GM23338 (cell line): ENCODE measurements around the gene EGR1.

ENCODE experiments used
- EZH2 ChIP-seq: fragments of 200-600 bp; sonication (generic); IDR thresholded peaks from one replicate; pipeline ENCODE4 v1.8.0; 2017; ENCODE audit warnings: antibody characterized with exemption, mild to moderate bottlenecking, low read depth; ENCODE audit not compliant: unreplicated experiment
- EZH2phosphoT487 ChIP-seq: fragments of 200-600 bp; sonication (generic); IDR thresholded peaks from one replicate; pipeline ENCODE4 v1.8.1; 2018; ENCODE audit warnings: antibody characterized with exemption; ENCODE audit not compliant: unreplicated experiment
- JUNB ChIP-seq: IDR thresholded peaks from one replicate; pipeline ENCODE4 v1.6.1; 2016; ENCODE audit warnings: antibody characterized with exemption; ENCODE audit not compliant: unreplicated experiment
- POLR2AphosphoS5 ChIP-seq: IDR thresholded peaks from 2 replicates; pipeline ENCODE4 v1.6.1; 2016; ENCODE audit warnings: antibody characterized with exemption, low read depth
- REST ChIP-seq: IDR thresholded peaks from one replicate; pipeline ENCODE4 v1.6.1; 2018; ENCODE audit warnings: antibody characterized with exemption; ENCODE audit not compliant: unreplicated experiment
- TF ChIP-seq, protein P1 (sequence below), 2 experiments: fragments of 200-600 bp in 1 of 2; sonication (generic) in 1 of 2; conservative IDR thresholded peaks; 2 replicates each; pipeline versions ENCODE4 v1.5.1 to v1.6.1; 2016 to 2017; ENCODE audit warnings: antibody characterized with exemption in 2 of 2, low read depth in 2 of 2, mild to moderate bottlenecking in 2 of 2, moderate library complexity in 1 of 2
- TF ChIP-seq, protein P2 (sequence below): IDR thresholded peaks from 2 replicates; pipeline ENCODE4 v1.6.1; 2016; ENCODE audit warnings: antibody characterized with exemption

- TF ChIP-seq JUNB = no peak
- TF ChIP-seq, protein P1, sequence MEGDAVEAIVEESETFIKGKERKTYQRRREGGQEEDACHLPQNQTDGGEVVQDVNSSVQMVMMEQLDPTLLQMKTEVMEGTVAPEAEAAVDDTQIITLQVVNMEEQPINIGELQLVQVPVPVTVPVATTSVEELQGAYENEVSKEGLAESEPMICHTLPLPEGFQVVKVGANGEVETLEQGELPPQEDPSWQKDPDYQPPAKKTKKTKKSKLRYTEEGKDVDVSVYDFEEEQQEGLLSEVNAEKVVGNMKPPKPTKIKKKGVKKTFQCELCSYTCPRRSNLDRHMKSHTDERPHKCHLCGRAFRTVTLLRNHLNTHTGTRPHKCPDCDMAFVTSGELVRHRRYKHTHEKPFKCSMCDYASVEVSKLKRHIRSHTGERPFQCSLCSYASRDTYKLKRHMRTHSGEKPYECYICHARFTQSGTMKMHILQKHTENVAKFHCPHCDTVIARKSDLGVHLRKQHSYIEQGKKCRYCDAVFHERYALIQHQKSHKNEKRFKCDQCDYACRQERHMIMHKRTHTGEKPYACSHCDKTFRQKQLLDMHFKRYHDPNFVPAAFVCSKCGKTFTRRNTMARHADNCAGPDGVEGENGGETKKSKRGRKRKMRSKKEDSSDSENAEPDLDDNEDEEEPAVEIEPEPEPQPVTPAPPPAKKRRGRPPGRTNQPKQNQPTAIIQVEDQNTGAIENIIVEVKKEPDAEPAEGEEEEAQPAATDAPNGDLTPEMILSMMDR (conservative IDR thresholded peaks at IDR 0.05; ENCODE audit: low read depth in 2 of 2) = no peak
- TF ChIP-seq REST = no peak
- TF ChIP-seq POLR2AphosphoS5 = no peak
- TF ChIP-seq EZH2phosphoT487 = no peak
- no peak for TF ChIP-seq EZH2
- TF ChIP-seq, protein P2, sequence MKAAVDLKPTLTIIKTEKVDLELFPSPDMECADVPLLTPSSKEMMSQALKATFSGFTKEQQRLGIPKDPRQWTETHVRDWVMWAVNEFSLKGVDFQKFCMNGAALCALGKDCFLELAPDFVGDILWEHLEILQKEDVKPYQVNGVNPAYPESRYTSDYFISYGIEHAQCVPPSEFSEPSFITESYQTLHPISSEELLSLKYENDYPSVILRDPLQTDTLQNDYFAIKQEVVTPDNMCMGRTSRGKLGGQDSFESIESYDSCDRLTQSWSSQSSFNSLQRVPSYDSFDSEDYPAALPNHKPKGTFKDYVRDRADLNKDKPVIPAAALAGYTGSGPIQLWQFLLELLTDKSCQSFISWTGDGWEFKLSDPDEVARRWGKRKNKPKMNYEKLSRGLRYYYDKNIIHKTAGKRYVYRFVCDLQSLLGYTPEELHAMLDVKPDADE = no peak
Observed at GRCh38 chr5:138508958-138509357, 43.7 kb downstream of the EGR1 start.
